SK-N-SH treated with all-trans-retinoic acid at 6 μM for 48 hours (cell line): ENCODE results near the gene AP3D1.

ENCODE experiments used
- ATAC-seq: fragments of 200-7000 bp; cut with Tn5 transposase; 3 replicates; pipeline ENCODE4 v1.9.1; 2020; ENCODE audit warnings: mild to moderate bottlenecking, moderate library complexity
- ARNTL ChIP-seq: fragments of 450-650 bp; formaldehyde crosslinking; IDR thresholded peaks from 2 replicates; pipeline ENCODE4 v1.5.0; 2020; ENCODE audit warnings: low read depth, mild to moderate bottlenecking, moderate library complexity, borderline replicate concordance
- BACH2 ChIP-seq: fragments of 250-450 bp; sonication (Bioruptor Pico); IDR thresholded peaks from 2 replicates; pipeline ENCODE4 v1.9.0; 2021; ENCODE audit warnings: mild to moderate bottlenecking, borderline replicate concordance
- CREB5 ChIP-seq: fragments of 250-450 bp; sonication (Bioruptor Pico); IDR thresholded peaks from 2 replicates; pipeline ENCODE4 v1.5.1; 2020; ENCODE audit warnings: low read depth, mild to moderate bottlenecking, moderate library complexity
- CSDC2 ChIP-seq: fragments of 250-450 bp; sonication (Bioruptor Pico); IDR thresholded peaks from 2 replicates; pipeline ENCODE4 v1.5.0; 2020; ENCODE audit warnings: mild to moderate bottlenecking, moderate library complexity
- ESRRG ChIP-seq: fragments of 250-450 bp; sonication (Bioruptor Pico); IDR thresholded peaks from 2 replicates; pipeline ENCODE4 v1.6.1; 2021; ENCODE audit warnings: mild to moderate bottlenecking
- GLIS3 ChIP-seq: fragments of 250-450 bp; sonication (Bioruptor Pico); IDR thresholded peaks from 2 replicates; pipeline ENCODE4 v1.5.0; 2020; ENCODE audit warnings: mild to moderate bottlenecking, moderate library complexity
- ISL1 ChIP-seq: fragments of 250-450 bp; sonication (Bioruptor Pico); IDR thresholded peaks from 2 replicates; pipeline ENCODE4 v2.1.2; 2022; ENCODE audit warnings: mild to moderate bottlenecking, moderate library complexity
- OSR1 ChIP-seq: fragments of 250-450 bp; sonication (Bioruptor Pico); IDR thresholded peaks from 2 replicates; pipeline ENCODE4 v1.8.0; 2022; ENCODE audit warnings: moderate library complexity, mild to moderate bottlenecking, inconsistent platforms
- POU6F1 ChIP-seq: fragments of 250-450 bp; sonication (Bioruptor Pico); IDR thresholded peaks from 2 replicates; pipeline ENCODE4 v1.8.0; 2021; ENCODE audit warnings: low read depth, mild to moderate bottlenecking, moderate library complexity, borderline replicate concordance
- PPARA ChIP-seq: fragments of 250-450 bp; sonication (Bioruptor Pico); IDR thresholded peaks from 2 replicates; pipeline ENCODE4 v1.5.0; 2020; ENCODE audit warnings: mild to moderate bottlenecking, borderline replicate concordance
- RARB ChIP-seq: fragments of 250-450 bp; sonication (Bioruptor Pico); IDR thresholded peaks from 2 replicates; pipeline ENCODE4 v1.8.0; 2021; ENCODE audit warnings: mild to moderate bottlenecking, moderate library complexity
- SNAI2 ChIP-seq: fragments of 250-450 bp; sonication (Bioruptor Pico); IDR thresholded peaks from 2 replicates; pipeline ENCODE4 v1.5.0; 2020; ENCODE audit warnings: mild to moderate bottlenecking, moderate library complexity
- TCF4 ChIP-seq: fragments of 250-450 bp; sonication (Bioruptor Pico); IDR thresholded peaks from 2 replicates; pipeline ENCODE4 v1.8.0; 2021; ENCODE audit warnings: mild to moderate bottlenecking, moderate library complexity, borderline replicate concordance
- TOX ChIP-seq: fragments of 250-450 bp; sonication (Bioruptor Pico); IDR thresholded peaks from 2 replicates; pipeline ENCODE4 v1.8.0; 2021; ENCODE audit warnings: mild to moderate bottlenecking, moderate library complexity, borderline replicate concordance
- TSHZ2 ChIP-seq: fragments of 250-450 bp; sonication (Bioruptor Pico); IDR thresholded peaks from 2 replicates; pipeline ENCODE4 v1.5.0; 2020; ENCODE audit warnings: mild to moderate bottlenecking, moderate library complexity
- ZC3H10 ChIP-seq: fragments of 250-450 bp; sonication (Bioruptor Pico); IDR thresholded peaks from 2 replicates; pipeline ENCODE4 v1.5.1; 2021; ENCODE audit warnings: mild to moderate bottlenecking, moderate library complexity
- ZFP3 ChIP-seq: fragments of 250-450 bp; sonication (Bioruptor Pico); IDR thresholded peaks from 2 replicates; pipeline ENCODE4 v1.5.0; 2020; ENCODE audit warnings: mild to moderate bottlenecking, moderate library complexity
- ZFP30 ChIP-seq: fragments of 450-650 bp; formaldehyde crosslinking; IDR thresholded peaks from 2 replicates; pipeline ENCODE4 v1.5.0; 2022; ENCODE audit warnings: mild to moderate bottlenecking, moderate library complexity
- ZNF565 ChIP-seq: fragments of 450-650 bp; formaldehyde crosslinking; conservative IDR thresholded peaks from 2 replicates; pipeline ENCODE4 v1.5.0; 2020; ENCODE audit warnings: low read depth, mild to moderate bottlenecking, moderate library complexity
- ZNF70 ChIP-seq: fragments of 450-650 bp; formaldehyde crosslinking; IDR thresholded peaks from 2 replicates; pipeline ENCODE4 v1.5.0; 2020; ENCODE audit warnings: mild to moderate bottlenecking, moderate library complexity
- ZNF8 ChIP-seq: fragments of 450-650 bp; formaldehyde crosslinking; IDR thresholded peaks from 2 replicates; pipeline ENCODE4 v1.5.0; 2020; ENCODE audit warnings: mild to moderate bottlenecking, moderate library complexity

AP3D1 gene

GRCh38 chr19:2173388-2173766 is 22.0 kb upstream of the AP3D1 start (continued):
- no peak for TF ChIP-seq CREB5 (CRISPR knock-in tag)
- TF ChIP-seq, all 23 proteins: peak for 0

- no peak for ATAC-seq
- TF ChIP-seq RARB (CRISPR knock-in tag) (no peak), SNAI2 (CRISPR knock-in tag) (no peak), POU6F1 (no peak), ZNF565 (CRISPR knock-in tag) (no peak), OSR1 (no peak), ISL1 (CRISPR knock-in tag) (no peak), BACH2 (CRISPR knock-in tag) (no peak), GLIS3 (CRISPR knock-in tag) (no peak), CSDC2 (CRISPR knock-in tag) (no peak), CREB5 (CRISPR knock-in tag) (no peak)
Measured at GRCh38 chr19:2171349-2172145, 20.2 kb upstream of the AP3D1 start.

- TF ChIP-seq ZC3H10 (CRISPR knock-in tag) (no peak), SNAI2 (CRISPR knock-in tag) (no peak), ARNTL (CRISPR knock-in tag) (no peak), ISL1 (CRISPR knock-in tag) (no peak), RARB (CRISPR knock-in tag) (no peak), TCF4 (CRISPR knock-in tag) (no peak), ZFP30 (CRISPR knock-in tag) (no peak), CSDC2 (CRISPR knock-in tag) (no peak), ZNF70 (no peak), ZFP3 (CRISPR knock-in tag) (no peak), ZNF8 (CRISPR knock-in tag) (no peak), GLIS3 (CRISPR knock-in tag) (no peak), BACH2 (CRISPR knock-in tag) (no peak), ESRRG (CRISPR knock-in tag) (no peak), OSR1 (no peak)
- no peak for ATAC-seq
Measured at GRCh38 chr19:2170987-2171348, 19.6 kb upstream of the AP3D1 start.

GRCh38 chr19:2170219-2170618 is 18.9 kb upstream of the AP3D1 start:
- TF ChIP-seq ZFP30 (CRISPR knock-in tag) (no peak), CSDC2 (CRISPR knock-in tag) (no peak), ARNTL (CRISPR knock-in tag) (no peak), TSHZ2 (CRISPR knock-in tag) (no peak), ESRRG (CRISPR knock-in tag) (no peak), PPARA (CRISPR knock-in tag) (no peak), BACH2 (CRISPR knock-in tag) (no peak), ZNF70 (no peak), TOX (CRISPR knock-in tag) (no peak)
- no peak for ATAC-seq
